PC-3 (cell line): ENCODE data around the gene ZBTB7A. TPM values are rescaled to one million over a fixed set of nuclear protein-coding genes. Genes with fewer than 3 reads are reported as not detected.

ENCODE experiments used
- ATAC-seq: fragments of 200-7000 bp; cut with Tn5 transposase; 2 replicates; pipeline ENCODE4 v1.9.1; 2020; ENCODE audit warnings: mild to moderate bottlenecking, moderate library complexity
- BruUV-seq: library from RNA; stranded (reverse); fragments of 400-500 nt; replicated peaks from 2 replicates; lab custom pipeline; 2021; lab: Mats Ljungman, UMichigan
- CTCF ChIA-PET: fragments of 300-600 bp; sonication (Branson Sonifier 250); formaldehyde crosslinking; loops from one replicate; lab custom pipeline; 2022; ENCODE audit warnings: antibody characterized with exemption; lab: Charles Lee
- POLR2A ChIA-PET: fragments of 300-600 bp; sonication (Branson Sonifier 250); formaldehyde crosslinking; loops from one replicate; lab custom pipeline; 2022; ENCODE audit warnings: antibody characterized with exemption; ENCODE audit not compliant: unreplicated experiment; lab: Charles Lee
- DNase-seq: peaks from one replicate; pipeline ENCODE4 v3.0.0-alpha.2; 2015
- H2AFZ ChIP-seq: fragments of 300-600 bp; sonication (generic); 2 replicates; pipeline ENCODE4 v1.6.0; 2016; ENCODE audit warnings: antibody characterized with exemption, low read length
- H3F3A ChIP-seq: fragments of 300-600 bp; sonication (generic); one replicate; pipeline ENCODE4 v1.6.0; 2017; ENCODE audit warnings: antibody characterized with exemption, low read length, control low read depth, mild to moderate bottlenecking; ENCODE audit not compliant: unreplicated experiment
- H3K27ac ChIP-seq: fragments of 300-600 bp; sonication (generic); 2 replicates; pipeline ENCODE4 v1.5.1; 2016; ENCODE audit warnings: mild to moderate bottlenecking, low read length
- H3K27me3 ChIP-seq: fragments of 300-600 bp; sonication (generic); 2 replicates; pipeline ENCODE4 v1.6.1; 2016; ENCODE audit warnings: low read length, mixed read lengths
- H3K36me3 ChIP-seq: fragments of 300-600 bp; sonication (generic); 2 replicates; pipeline ENCODE4 v1.6.1; 2016; ENCODE audit warnings: low read depth, mixed run types, low read length, mixed read lengths
- H3K4me1 ChIP-seq: fragments of 300-600 bp; sonication (generic); 2 replicates; pipeline ENCODE4 v1.5.1; 2016; ENCODE audit warnings: low read length; ENCODE audit not compliant: insufficient read depth
- H3K4me2 ChIP-seq: fragments of 300-600 bp; sonication (generic); 2 replicates; pipeline ENCODE4 v1.6.0; 2016; ENCODE audit warnings: low read length
- H3K4me3 ChIP-seq: fragments of 300-600 bp; sonication (generic); 2 replicates; pipeline ENCODE4 v1.5.1; 2016; ENCODE audit warnings: mild to moderate bottlenecking, low read length, mixed read lengths
- H3K79me2 ChIP-seq: fragments of 300-600 bp; sonication (generic); 2 replicates; pipeline ENCODE4 v1.6.1; 2017; ENCODE audit warnings: low read length, mixed read lengths
- H3K9ac ChIP-seq: fragments of 300-600 bp; sonication (generic); 2 replicates; pipeline ENCODE4 v1.6.0; 2016; ENCODE audit warnings: mild to moderate bottlenecking, low read length
- H3K9me2 ChIP-seq: fragments of 300-600 bp; sonication (generic); replicated peaks from 2 replicates; pipeline ENCODE4 v1.6.1; 2016; ENCODE audit warnings: mixed run types, low read length, mixed read lengths
- H3K9me3 ChIP-seq: fragments of 300-600 bp; sonication (generic); 2 replicates; pipeline ENCODE4 v1.6.1; 2016; ENCODE audit warnings: low read length, mixed read lengths
- H4K20me1 ChIP-seq: fragments of 300-600 bp; sonication (generic); 2 replicates; pipeline ENCODE4 v1.6.1; 2016; ENCODE audit warnings: low read length, mixed read lengths
- CTCF ChIP-seq: fragments of 300-600 bp; sonication (generic); conservative IDR thresholded peaks from 2 replicates; pipeline ENCODE4 v1.5.1; 2017; ENCODE audit warnings: antibody characterized with exemption, low read depth, mild to moderate bottlenecking, low read length
- EZH2 ChIP-seq: fragments of 300-600 bp; sonication (generic); IDR thresholded peaks from one replicate; pipeline ENCODE4 v1.6.1; 2017; ENCODE audit warnings: antibody characterized with exemption, mild to moderate bottlenecking, low read length; ENCODE audit not compliant: unreplicated experiment
- EZH2phosphoT487 ChIP-seq: fragments of 300-600 bp; sonication (generic); IDR thresholded peaks from 2 replicates; pipeline ENCODE4 v1.6.1; 2018; ENCODE audit warnings: mild to moderate bottlenecking, antibody characterized with exemption, low read length, borderline replicate concordance
- intact Hi-C: fragments of 100-400 bp; cut with micrococcal nuclease; formaldehyde crosslinking; loops from 2 replicates; pipeline ENCODE4 v1.9.0; 2023
- total RNA-seq: library from RNA; depleted of rRNA; stranded (reverse); fragments of >200 nt; gene quantifications from 2 replicates; pipeline ENCODE4 v1.2.3, GENCODE V29; 2014

The ZBTB7A gene
- total RNA-seq, 1 experiment from 2014 or later: 16.7 TPM

GRCh38 chr19:4038057-4038456 is 28.6 kb downstream of the ZBTB7A start:
- DNase-seq: no peak
- Histone ChIP-seq H3F3A (no peaks in the 10 kb centered on the region), H3K4me2 (no peak overlapping the region), H3K4me1 (0 out of 2 replicates have a peak, but pooled peaks cover 3% of the 10 kb centered on the region), H3K27ac (no peak overlapping the region), H2AFZ (no peak overlapping the region), H4K20me1 (no peaks in the 10 kb centered on the region), H3K9me2 (no peaks in the 10 kb centered on the region), H3K36me3 (peaks cover 10% of the 10 kb centered on the region), H3K79me2 (no peaks in the 10 kb centered on the region), H3K4me3 (no peak overlapping the region), H3K27me3 (no peaks in the 10 kb centered on the region), H3K9me3 (no peaks in the 10 kb centered on the region), H3K9ac (no peak overlapping the region)
- ChIA-PET CTCF (no interaction called here), POLR2A (no interaction called here)
- TF ChIP-seq CTCF (no peak), EZH2 (no peak), EZH2phosphoT487 (no peak)
- no peak for ATAC-seq
- intact Hi-C loops: no loop called here
- no TSS peak for BruUV-seq

DNA sequence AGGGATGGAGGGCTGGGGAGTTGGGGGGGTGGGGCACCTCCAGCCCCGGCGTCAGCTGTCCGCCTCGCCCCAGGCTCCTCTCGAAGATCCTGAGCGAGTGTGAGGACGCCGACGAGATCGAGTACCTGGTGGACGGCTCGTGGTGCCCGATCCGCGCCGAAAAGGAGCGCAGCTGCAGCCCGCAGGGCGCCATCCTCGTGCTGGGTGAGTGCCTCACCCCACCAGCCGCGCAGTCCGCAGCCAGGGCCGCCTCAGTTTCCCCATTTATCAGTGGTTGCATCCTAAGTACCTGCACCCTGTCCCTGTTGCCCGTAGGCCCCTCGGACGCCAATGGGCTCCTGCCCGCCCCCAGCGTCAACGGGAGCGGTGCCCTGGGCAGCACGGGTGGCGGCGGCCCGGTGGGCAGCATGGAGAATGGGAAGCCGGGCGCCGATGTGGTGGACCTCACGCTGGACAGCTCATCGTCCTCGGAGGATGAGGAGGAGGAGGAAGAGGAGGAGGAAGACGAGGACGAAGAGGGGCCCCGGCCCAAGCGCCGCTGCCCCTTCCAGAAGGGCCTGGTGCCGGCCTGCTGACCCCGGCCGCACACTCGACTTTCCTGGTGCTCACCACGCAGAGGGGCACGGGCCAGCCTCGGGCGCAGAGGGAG is 29.3 kb downstream of the ZBTB7A start:
- peaks cover 10% of the 10 kb centered on the region for H3K36me3 ChIP-seq
- DNase-seq (no peak), ATAC-seq (no peak)
- H3K79me2 ChIP-seq: no peaks in the 10 kb centered on the region
- intact Hi-C loops: no loop called here
- H3F3A ChIP-seq: no peaks in the 10 kb centered on the region
- H2AFZ ChIP-seq: no peak overlapping the region
- no peaks in the 10 kb centered on the region for H3K27me3 ChIP-seq
- POLR2A ChIA-PET: no interaction called here
- no peaks in the 10 kb centered on the region for H4K20me1 ChIP-seq
- BruUV-seq: no TSS peak
- H3K27ac ChIP-seq: no peak overlapping the region
- CTCF ChIA-PET: no interaction called here
- no peaks in the 10 kb centered on the region for H3K9me2 ChIP-seq
- no peaks in the 10 kb centered on the region for H3K9me3 ChIP-seq
- no peak overlapping the region for H3K9ac ChIP-seq
- H3K4me3 ChIP-seq: no peak overlapping the region
- TF ChIP-seq EZH2phosphoT487: no peak
- TF ChIP-seq CTCF: no peak
- TF ChIP-seq EZH2: no peak
- H3K4me2 ChIP-seq: no peak overlapping the region
- 0 out of 2 replicates have a peak, but pooled peaks cover 2% of the 10 kb centered on the region for H3K4me1 ChIP-seq

DNA sequence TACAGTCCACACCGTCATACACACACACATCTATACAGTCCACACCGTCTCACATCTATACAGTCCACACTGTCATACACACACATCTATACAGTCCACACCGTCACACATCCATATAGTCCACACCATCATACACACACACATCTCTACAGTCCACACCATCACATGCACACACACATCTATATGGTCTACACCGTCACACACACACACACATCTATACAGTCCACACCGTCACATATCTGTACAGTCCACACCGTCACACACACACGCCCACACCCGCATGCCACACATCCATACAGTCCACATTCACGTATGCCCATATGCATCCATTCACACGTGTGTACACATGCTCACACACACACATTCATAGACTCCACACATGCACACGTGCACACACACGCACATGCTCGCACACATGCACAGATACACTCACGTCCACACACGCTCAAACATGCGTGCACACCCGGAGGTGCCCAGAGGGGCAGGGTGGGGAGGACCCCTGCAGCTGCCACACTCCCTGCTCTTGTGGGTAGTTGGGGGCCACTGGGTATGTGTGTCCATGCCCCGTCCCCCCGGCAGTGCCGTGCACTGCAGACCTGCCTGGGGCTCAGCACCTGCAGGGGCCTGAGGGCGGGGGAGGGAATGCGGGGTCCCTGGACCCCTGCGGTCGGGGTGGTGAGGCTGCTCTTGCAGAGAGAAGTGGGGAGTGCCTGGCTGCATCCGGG is 30.0 kb downstream of the ZBTB7A start:
- Histone ChIP-seq H3K4me3 (no peak overlapping the region), H3F3A (no peaks in the 10 kb centered on the region), H3K9me3 (no peaks in the 10 kb centered on the region), H2AFZ (no peak overlapping the region), H3K9ac (no peak overlapping the region), H3K4me1 (no peaks in the 10 kb centered on the region), H3K79me2 (no peaks in the 10 kb centered on the region), H3K27ac (no peak overlapping the region), H3K27me3 (no peaks in the 10 kb centered on the region), H3K4me2 (no peak overlapping the region), H3K9me2 (no peaks in the 10 kb centered on the region), H4K20me1 (no peaks in the 10 kb centered on the region), H3K36me3 (peaks cover 10% of the 10 kb centered on the region)
- BruUV-seq: TSS peak; percentile 29
- intact Hi-C loops: no loop called here
- ATAC-seq (no peak), DNase-seq (no peak)
- ChIA-PET CTCF (no interaction called here), POLR2A (no interaction called here)
- TF ChIP-seq CTCF (no peak), EZH2phosphoT487 (no peak), EZH2 (no peak)
